Measurements from ENCODE around the gene PCYT2.

PCYT2 gene

DNA sequence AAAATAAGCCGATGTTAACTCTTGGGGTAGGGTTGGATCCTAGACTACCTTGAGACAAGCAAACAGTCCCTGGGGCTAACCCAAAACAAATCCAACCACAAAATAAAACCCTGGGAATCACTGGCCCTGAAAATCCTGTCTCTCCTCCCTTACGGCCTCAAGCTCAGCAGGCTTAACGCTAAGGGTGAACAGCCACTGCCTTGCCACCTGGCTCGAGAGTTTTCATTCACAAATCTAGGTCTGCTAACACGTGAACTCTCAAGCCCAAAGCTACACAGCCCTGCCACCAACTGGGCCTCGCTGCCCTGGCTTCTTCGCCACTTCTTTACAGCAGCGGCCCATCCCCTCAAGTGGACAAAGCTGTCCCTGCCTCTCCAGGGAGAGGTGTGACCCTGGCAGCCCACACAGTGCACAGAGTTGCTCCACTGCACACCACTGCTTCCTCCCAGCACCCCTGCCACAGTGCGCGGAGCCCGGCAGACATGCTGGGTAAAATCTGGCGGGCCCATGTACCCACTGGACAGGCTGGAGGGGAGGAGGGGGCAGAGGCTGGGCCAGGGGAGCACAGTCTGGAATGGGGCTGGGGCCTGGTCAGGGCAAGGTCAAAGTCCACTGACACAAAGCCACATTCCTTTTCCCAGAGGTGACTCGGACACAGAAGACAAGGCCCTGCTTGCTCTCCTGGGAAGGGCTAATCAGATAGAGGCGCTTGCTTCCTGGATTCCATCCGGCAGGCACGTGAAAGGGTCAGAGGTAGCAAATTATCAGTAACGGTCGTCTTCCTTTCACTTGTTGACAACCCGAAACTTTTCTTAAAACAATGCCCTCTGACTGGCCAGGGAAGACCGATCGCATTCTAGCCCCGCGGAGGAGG lies 996 bp downstream of the PCYT2 start:
- H2AFZ ChIP-seq (ENCODE audit: low read length, unreplicated experiment) = peak overlapping the region; percentile 57
- no peak overlapping the region for H3K27ac ChIP-seq (ENCODE audit: low read depth, low read length)
- peaks cover 10% of the 10 kb centered on the region; the same call in 1 of the 2 replicates for H3K36me3 ChIP-seq (ENCODE audit: insufficient read depth, low read length)

DNA sequence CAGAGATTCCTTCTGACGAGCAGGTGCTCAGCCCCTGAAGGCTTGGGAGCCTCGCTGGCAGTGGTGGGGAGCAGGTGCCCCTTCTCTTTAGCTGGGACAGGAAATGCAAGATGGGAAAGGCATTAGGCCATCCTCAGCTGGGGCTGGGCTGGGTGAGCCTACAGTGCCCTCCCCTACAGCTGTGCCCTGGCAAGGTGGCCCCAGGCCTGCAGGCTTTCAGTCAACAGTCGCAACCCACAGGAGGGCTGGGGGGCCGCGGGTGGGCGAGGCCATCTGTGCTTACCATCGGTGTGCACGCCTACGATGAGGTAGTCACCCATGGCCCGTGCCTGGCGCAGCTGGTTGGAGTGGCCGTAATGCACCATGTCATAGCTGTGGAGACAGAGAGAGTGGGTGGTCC lies 2.0 kb downstream of the PCYT2 start:
- H3K79me2 ChIP-seq (ENCODE audit: control insufficient read depth, insufficient read depth, low read length, unreplicated experiment) = no peaks in the 10 kb centered on the region
- H3K4me3 ChIP-seq (ENCODE audit: low read depth, low read length) = no peak overlapping the region
- H3K36me3 ChIP-seq (ENCODE audit: insufficient read depth, low read length) = peaks cover 8% of the 10 kb centered on the region; the same call in 1 of the 2 replicates
- no peak overlapping the region for H3K27ac ChIP-seq (ENCODE audit: low read depth, low read length)
- no peaks in the 10 kb centered on the region for H3K4me1 ChIP-seq (ENCODE audit: control insufficient read depth, insufficient read depth, low read length, unreplicated experiment)
- no peaks in the 10 kb centered on the region for H3K27me3 ChIP-seq (ENCODE audit: insufficient read depth, low read length)
- no peak overlapping the region for H2AFZ ChIP-seq (ENCODE audit: low read length, unreplicated experiment)

More for the DNA sequence above, 996 bp downstream of the PCYT2 start:
- no peaks in the 10 kb centered on the region for H3K79me2 ChIP-seq (ENCODE audit: control insufficient read depth, insufficient read depth, low read length, unreplicated experiment)
- H3K4me1 ChIP-seq (ENCODE audit: control insufficient read depth, insufficient read depth, low read length, unreplicated experiment) = no peaks in the 10 kb centered on the region
- peak overlapping the region; percentile 91 for H3K4me3 ChIP-seq (ENCODE audit: low read depth, low read length)
- H3K27me3 ChIP-seq (ENCODE audit: insufficient read depth, low read length) = no peaks in the 10 kb centered on the region

DNA sequence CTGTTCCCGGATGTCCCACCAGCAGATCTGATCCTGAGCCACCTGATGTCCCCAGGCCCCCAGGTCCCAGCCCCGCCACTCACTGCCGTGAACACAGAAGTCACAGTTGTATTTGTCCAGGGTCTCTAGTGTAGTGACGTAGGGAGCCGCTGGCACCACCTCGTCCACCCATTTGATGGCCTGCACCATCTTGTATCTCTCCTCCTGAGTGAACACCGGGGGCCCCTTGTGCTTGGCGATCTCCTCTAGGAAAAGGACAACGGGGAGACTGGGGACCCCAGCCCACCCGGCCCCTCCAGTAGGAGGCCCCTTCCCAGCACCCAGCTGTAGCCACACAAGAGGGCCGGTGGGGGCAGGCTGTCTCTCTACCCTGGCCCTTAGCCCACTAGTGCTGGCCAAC lies 2.4 kb downstream of the PCYT2 start:
- Histone ChIP-seq H3K27me3 (ENCODE audit: insufficient read depth, low read length) (no peaks in the 10 kb centered on the region), H3K36me3 (ENCODE audit: insufficient read depth, low read length) (peaks cover 5% of the 10 kb centered on the region; the same call in 1 of the 2 replicates), H3K27ac (ENCODE audit: low read depth, low read length) (no peak overlapping the region), H3K79me2 (ENCODE audit: control insufficient read depth, insufficient read depth, low read length, unreplicated experiment) (no peaks in the 10 kb centered on the region), H3K4me1 (ENCODE audit: control insufficient read depth, insufficient read depth, low read length, unreplicated experiment) (no peaks in the 10 kb centered on the region), H3K4me3 (ENCODE audit: low read depth, low read length) (no peak overlapping the region), H2AFZ (ENCODE audit: low read length, unreplicated experiment) (no peak overlapping the region)

DNA sequence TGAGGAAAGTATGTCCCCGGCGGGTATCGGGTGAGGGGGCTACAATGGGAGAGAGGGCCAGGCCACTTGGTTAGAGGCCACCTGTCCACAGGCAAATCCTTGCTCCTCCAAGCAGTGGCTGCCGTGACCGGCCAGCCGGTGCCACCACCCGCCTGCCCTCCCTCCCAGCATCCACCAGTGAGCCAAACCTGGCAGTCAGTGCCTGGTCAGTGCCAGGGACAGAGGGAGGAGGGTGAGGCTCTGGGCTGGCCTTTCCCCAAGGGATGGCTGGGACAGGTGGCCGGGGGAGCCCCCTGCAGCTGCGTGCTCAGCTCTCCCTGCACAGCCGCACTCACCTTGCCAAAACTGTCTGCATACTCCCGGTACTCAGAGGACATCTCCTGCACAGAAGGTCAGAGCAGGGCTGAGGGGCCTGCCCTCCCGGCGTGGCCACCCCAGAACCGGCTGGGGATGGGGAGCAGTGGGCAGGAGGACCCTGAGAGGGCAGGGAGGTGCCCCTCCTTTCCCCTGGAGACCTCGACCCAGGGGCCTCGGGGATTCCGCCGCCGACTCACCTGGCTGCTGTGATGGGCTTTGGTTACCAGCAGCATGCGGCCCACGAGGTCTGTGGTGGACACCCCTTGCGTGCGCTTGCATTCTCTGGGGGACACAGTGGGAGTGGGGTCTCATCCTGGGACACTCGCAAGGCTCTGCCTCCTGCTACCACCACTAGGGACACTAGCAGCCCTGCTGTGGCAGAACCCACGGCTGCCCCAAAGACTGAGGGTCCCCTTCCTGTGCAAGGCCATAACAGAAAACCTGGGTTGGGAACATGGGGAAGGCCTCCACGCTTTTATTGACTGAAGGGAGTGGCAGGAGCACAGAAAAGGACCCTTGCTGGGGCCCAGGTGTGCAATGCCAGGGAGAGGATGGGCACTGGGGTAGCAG lies 3.7 kb downstream of the PCYT2 start:
- Histone ChIP-seq H3K27me3 (ENCODE audit: insufficient read depth, low read length) (no peaks in the 10 kb centered on the region), H3K27ac (ENCODE audit: low read depth, low read length) (no peak overlapping the region), H2AFZ (ENCODE audit: low read length, unreplicated experiment) (no peak overlapping the region), H3K4me1 (ENCODE audit: control insufficient read depth, insufficient read depth, low read length, unreplicated experiment) (no peaks in the 10 kb centered on the region), H3K79me2 (ENCODE audit: control insufficient read depth, insufficient read depth, low read length, unreplicated experiment) (no peaks in the 10 kb centered on the region), H3K4me3 (ENCODE audit: low read depth, low read length) (no peak overlapping the region), H3K36me3 (ENCODE audit: insufficient read depth, low read length) (no peaks in the 10 kb centered on the region)

DNA sequence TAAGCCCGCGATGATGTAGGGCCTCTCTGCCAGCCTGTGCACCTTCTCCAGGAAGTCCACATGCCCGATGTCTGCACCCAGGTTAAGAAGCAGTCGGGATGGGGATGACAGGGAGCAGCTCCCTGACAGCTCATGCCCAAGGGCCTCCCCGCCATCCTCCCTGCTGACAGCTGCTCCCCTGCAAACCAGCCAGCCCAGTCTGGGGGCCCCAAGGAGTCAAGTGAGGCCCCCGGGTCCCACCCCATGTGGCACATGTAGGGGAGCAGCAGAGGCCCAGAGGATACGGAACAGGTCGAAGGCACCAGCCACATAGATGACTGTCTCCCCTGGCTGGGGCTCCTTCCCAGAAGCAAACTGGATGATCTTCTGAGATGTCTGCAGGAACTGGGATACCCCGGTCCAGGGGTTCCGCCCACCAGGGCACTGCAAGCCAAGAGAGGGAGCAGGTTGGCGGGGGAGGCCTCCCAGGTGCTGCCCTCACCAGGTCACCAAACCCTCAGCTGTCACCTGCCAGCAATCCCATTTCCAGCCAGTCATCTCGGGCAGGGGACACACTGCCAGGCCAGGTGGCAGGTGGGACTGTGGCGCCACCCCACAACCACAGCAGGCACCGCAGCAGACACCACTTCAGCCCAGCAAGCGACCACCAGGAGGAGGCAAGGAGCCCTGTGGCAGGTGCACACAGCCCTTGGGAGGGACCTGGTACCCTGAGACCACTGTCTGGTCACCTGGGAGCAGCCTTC lies 4.6 kb downstream of the PCYT2 start:
- Histone ChIP-seq H2AFZ (ENCODE audit: low read length, unreplicated experiment) (no peak overlapping the region), H3K36me3 (ENCODE audit: insufficient read depth, low read length) (no peaks in the 10 kb centered on the region), H3K27me3 (ENCODE audit: insufficient read depth, low read length) (no peaks in the 10 kb centered on the region), H3K27ac (ENCODE audit: low read depth, low read length) (no peak overlapping the region), H3K4me3 (ENCODE audit: low read depth, low read length) (no peak overlapping the region), H3K4me1 (ENCODE audit: control insufficient read depth, insufficient read depth, low read length, unreplicated experiment) (no peaks in the 10 kb centered on the region), H3K79me2 (ENCODE audit: control insufficient read depth, insufficient read depth, low read length, unreplicated experiment) (no peaks in the 10 kb centered on the region)

- Histone ChIP-seq H3K27me3 (ENCODE audit: insufficient read depth, low read length) (no peaks in the 10 kb centered on the region), H3K4me3 (ENCODE audit: low read depth, low read length) (no peak overlapping the region), H3K4me1 (ENCODE audit: control insufficient read depth, insufficient read depth, low read length, unreplicated experiment) (no peaks in the 10 kb centered on the region), H3K27ac (ENCODE audit: low read depth, low read length) (no peak overlapping the region), H3K79me2 (ENCODE audit: control insufficient read depth, insufficient read depth, low read length, unreplicated experiment) (no peaks in the 10 kb centered on the region), H3K36me3 (ENCODE audit: insufficient read depth, low read length) (no peaks in the 10 kb centered on the region; the same call in 1 of the 2 replicates), H2AFZ (ENCODE audit: low read length, unreplicated experiment) (no peak overlapping the region)
These were observed 5.2 kb downstream of the PCYT2 start for GRCh38 chr17:81905993-81906392.

DNA sequence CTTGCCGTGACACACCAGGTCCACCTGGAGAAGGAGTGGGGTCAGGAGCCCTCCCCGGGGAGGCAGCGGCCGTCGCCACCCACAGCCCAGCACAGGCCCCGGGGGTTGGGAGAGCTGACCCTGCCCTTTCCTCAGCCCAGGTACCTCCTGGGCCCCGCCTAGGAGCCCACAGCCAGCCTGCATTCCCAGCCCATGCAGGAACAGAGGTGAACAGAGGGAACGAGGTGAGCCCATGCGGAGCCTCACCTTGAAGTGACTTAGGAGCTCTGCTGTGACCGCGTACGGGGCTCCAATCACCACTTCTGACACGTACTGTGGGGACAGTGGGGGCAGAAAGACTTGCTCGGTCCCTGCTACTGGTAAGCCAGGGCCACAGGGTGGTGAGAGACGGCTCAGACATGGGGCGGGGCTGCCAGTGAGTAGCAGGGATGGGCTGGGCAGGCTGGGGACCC lies 5.7 kb downstream of the PCYT2 start:
- peaks cover 4% of the 10 kb centered on the region; the same call in 1 of the 2 replicates for H3K36me3 ChIP-seq (ENCODE audit: insufficient read depth, low read length)
- H3K27ac ChIP-seq (ENCODE audit: low read depth, low read length) = no peak overlapping the region
- no peaks in the 10 kb centered on the region for H3K27me3 ChIP-seq (ENCODE audit: insufficient read depth, low read length)
- no peaks in the 10 kb centered on the region for H3K4me1 ChIP-seq (ENCODE audit: control insufficient read depth, insufficient read depth, low read length, unreplicated experiment)
- H3K4me3 ChIP-seq (ENCODE audit: low read depth, low read length) = no peak overlapping the region
- H2AFZ ChIP-seq (ENCODE audit: low read length, unreplicated experiment) = no peak overlapping the region
- H3K79me2 ChIP-seq (ENCODE audit: control insufficient read depth, insufficient read depth, low read length, unreplicated experiment) = no peaks in the 10 kb centered on the region

DNA sequence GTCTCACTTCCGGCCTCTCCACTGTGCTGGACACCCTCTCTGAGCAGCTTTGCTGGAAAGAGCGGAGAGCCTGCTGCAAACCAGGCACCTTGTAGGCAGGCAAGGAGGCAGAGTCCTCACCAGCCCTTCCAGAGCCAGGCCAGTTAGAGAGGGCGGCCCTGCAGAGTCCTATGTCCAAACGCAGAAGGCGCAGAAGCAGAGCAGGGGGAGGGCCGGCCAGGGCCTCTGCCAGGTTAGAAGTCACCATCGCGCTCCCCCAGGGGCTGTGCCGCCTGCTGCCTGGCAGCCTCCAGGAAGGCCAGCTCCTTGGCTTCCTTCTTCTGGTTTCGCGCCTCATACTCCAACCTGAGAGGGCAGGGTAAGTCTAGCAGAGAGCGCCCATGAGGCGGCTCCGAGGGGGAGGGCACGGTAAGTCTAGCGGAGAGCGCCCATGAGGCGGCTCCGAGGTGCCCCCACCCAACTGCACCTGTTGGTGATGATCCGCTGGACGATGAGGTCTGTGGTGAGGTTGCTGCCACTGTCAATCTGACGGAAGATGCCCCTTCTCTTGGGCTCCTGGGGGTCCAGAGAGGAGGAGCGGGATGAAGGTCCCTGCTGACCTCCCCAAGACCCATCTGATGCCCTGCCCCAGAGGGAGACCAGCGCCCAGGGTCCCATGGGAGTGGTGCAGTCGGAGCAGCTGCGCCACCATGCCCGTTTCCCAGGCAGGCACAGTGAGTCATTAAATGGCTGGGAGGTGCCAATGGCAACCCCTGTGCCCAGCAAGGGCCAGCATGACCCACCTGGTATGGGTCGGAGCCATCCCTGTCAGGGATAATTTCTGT lies 6.4 kb downstream of the PCYT2 start:
- no peak overlapping the region for H3K27ac ChIP-seq (ENCODE audit: low read depth, low read length)
- H3K27me3 ChIP-seq (ENCODE audit: insufficient read depth, low read length) = no peaks in the 10 kb centered on the region
- peaks cover 4% of the 10 kb centered on the region; the same call in 1 of the 2 replicates for H3K36me3 ChIP-seq (ENCODE audit: insufficient read depth, low read length)
- no peaks in the 10 kb centered on the region for H3K79me2 ChIP-seq (ENCODE audit: control insufficient read depth, insufficient read depth, low read length, unreplicated experiment)
- no peak overlapping the region for H3K4me3 ChIP-seq (ENCODE audit: low read depth, low read length)
- no peaks in the 10 kb centered on the region for H3K4me1 ChIP-seq (ENCODE audit: control insufficient read depth, insufficient read depth, low read length, unreplicated experiment)
- no peak overlapping the region for H2AFZ ChIP-seq (ENCODE audit: low read length, unreplicated experiment)

DNA sequence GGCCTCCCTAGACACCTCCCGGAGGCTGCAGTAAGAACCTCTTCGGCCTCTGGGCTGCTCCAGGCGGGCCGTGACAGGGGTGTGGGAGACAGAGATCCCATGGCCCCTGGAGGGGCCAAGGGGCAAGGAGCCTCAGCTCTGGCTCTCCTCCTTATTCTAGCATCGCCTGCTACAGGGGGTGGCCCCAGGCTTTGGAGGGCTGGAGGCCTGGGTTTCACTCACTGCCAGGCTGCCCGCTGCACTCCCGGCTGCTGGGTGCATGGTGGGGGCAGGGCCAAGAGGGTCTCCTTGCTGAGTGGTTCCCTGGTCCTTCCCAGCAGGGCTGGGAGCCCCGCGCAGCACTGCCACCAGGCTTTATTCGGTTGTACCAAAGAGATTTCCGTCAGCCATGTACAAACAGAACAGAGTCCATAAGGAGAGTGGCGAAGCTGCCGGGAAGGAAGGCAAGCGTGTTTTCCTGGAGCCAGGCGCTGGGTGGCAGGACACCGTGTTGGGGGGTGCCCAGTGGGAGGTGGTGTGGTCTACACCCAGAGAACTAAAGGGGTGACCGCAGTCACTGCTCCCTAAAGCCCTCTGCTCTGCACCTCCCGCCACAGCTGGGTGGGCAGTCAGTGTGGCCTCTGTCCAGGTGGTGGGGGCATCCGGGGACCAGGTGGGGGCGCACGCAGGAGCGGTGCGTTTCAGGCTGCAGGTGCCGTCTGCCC lies 7.2 kb downstream of the PCYT2 start:
- Histone ChIP-seq H3K36me3 (ENCODE audit: insufficient read depth, low read length) (peaks cover 4% of the 10 kb centered on the region; the same call in 1 of the 2 replicates), H3K4me1 (ENCODE audit: control insufficient read depth, insufficient read depth, low read length, unreplicated experiment) (peaks cover 4% of the 10 kb centered on the region), H3K4me3 (ENCODE audit: low read depth, low read length) (no peak overlapping the region), H3K27me3 (ENCODE audit: insufficient read depth, low read length) (no peaks in the 10 kb centered on the region), H3K27ac (ENCODE audit: low read depth, low read length) (no peak overlapping the region), H3K79me2 (ENCODE audit: control insufficient read depth, insufficient read depth, low read length, unreplicated experiment) (no peaks in the 10 kb centered on the region), H2AFZ (ENCODE audit: low read length, unreplicated experiment) (no peak overlapping the region)

All from ACC112 (cell line).